ENCODE results near the gene LY6G5B.

LY6G5B gene

GRCh38 chr6:31718265-31718664, 48.5 kb downstream of the LY6G5B start:
- DNase-seq = no peak

- DNase-seq = no peak
Observed at GRCh38 chr6:31719001-31719400, 49.2 kb downstream of the LY6G5B start.

GRCh38 chr6:31720196-31720770, 50.5 kb downstream of the LY6G5B start:
- no peak for DNase-seq

GRCh38 chr6:31721351-31722020, 51.7 kb downstream of the LY6G5B start, which contains the start of gene LY6G6C:
LY6G6C (minus strand) TSS chr6:31721746; CDS start chr6:31721679, 67 bp downstream.
- no peak for DNase-seq

- DNase-seq = no peak
Observed at GRCh38 chr6:31722173-31722572, 52.4 kb downstream of the LY6G5B start.
